ENCODE results near the gene HERPUD2.

- TF ChIP-seq CTCF (IDR thresholded peaks at IDR 0.05; ENCODE audit: control extremely low read depth in 1 of 3, insufficient read depth in 1 of 3, low read depth in 1 of 3, low read length in 3 of 3) (peak; percentile 70 to 78 (median 74)), USF2 (IDR thresholded peaks at IDR 0.05; ENCODE audit: low read length) (no peak; the same call in 1 of the 2 replicates), EZH2 (IDR thresholded peaks at IDR 0.05; ENCODE audit: low read depth, low read length, severe bottlenecking) (no peak), POLR2A (IDR thresholded peaks at IDR 0.05; ENCODE audit: control extremely low read depth in 1 of 2, low read depth in 2 of 2, low read length in 2 of 2) (no peak), POLR2AphosphoS5 (IDR thresholded peaks at IDR 0.05; ENCODE audit: low read depth, low read length) (no peak), JUN (IDR thresholded peaks at IDR 0.05; ENCODE audit: low read depth, low read length) (no peak), BRCA1 (IDR thresholded peaks at IDR 0.05; ENCODE audit: low read depth, low read length) (no peak), TAF1 (IDR thresholded peaks at IDR 0.05; ENCODE audit: low read depth, low read length) (no peak), EP300 (IDR thresholded peaks at IDR 0.05; ENCODE audit: borderline replicate concordance in 1 of 2, low read depth in 2 of 2, low read length in 2 of 2) (no peak), CEBPB (IDR thresholded peaks at IDR 0.05; ENCODE audit: low read depth, low read length) (no peak), RAD21 (IDR thresholded peaks at IDR 0.05 in 1 of 2, conservative IDR thresholded peaks at IDR 0.05 in 1 of 2; ENCODE audit: low read depth in 2 of 2, low read length in 2 of 2) (peak; percentile 40 to 57)
Observed at GRCh38 chr7:35593899-35594298, 101.0 kb downstream of the HERPUD2 start.

All from H1 (cell line).